Hepatocyte (in vitro differentiated cells): ENCODE data around the gene CRISP1.

Experiments used
- EZH2 ChIP-seq: fragments of 200-600 bp; sonication (generic); IDR thresholded peaks from 2 replicates; pipeline ENCODE4 v1.6.1; 2016; ENCODE audit warnings: antibody characterized with exemption, mild to moderate bottlenecking, borderline replicate concordance
- TF ChIP-seq, protein P1 (sequence below): fragments of 200-600 bp; sonication (generic); IDR thresholded peaks from 2 replicates; pipeline ENCODE4 v1.5.1; 2016; ENCODE audit warnings: antibody characterized with exemption, mild to moderate bottlenecking; ENCODE audit not compliant: poor library complexity

DNA sequence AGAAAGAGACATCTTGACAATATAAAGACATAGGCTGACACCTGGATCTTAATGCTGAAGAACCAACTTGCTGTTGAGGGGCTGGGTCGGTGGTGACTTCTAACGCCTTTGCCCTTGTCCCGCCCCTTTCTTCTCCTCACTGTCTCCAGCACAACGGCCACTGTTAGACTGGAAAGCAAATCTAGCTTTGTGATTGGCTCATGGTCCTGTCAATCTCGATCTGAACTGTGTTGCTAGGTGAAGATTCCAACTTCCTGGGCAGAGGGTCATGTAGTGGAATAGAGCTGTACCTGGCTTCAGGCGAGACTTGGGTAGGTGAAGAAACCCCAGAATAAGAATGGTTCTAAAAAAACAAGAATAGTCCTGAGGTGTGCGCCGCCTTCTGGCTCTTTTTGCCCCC is 79.2 kb downstream of the CRISP1 start, which contains the start of gene PGK2:
- TF ChIP-seq, protein P1, sequence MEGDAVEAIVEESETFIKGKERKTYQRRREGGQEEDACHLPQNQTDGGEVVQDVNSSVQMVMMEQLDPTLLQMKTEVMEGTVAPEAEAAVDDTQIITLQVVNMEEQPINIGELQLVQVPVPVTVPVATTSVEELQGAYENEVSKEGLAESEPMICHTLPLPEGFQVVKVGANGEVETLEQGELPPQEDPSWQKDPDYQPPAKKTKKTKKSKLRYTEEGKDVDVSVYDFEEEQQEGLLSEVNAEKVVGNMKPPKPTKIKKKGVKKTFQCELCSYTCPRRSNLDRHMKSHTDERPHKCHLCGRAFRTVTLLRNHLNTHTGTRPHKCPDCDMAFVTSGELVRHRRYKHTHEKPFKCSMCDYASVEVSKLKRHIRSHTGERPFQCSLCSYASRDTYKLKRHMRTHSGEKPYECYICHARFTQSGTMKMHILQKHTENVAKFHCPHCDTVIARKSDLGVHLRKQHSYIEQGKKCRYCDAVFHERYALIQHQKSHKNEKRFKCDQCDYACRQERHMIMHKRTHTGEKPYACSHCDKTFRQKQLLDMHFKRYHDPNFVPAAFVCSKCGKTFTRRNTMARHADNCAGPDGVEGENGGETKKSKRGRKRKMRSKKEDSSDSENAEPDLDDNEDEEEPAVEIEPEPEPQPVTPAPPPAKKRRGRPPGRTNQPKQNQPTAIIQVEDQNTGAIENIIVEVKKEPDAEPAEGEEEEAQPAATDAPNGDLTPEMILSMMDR: no peak
- TF ChIP-seq EZH2: no peak
